ENCODE measurements around the gene INHBE. TPM values are rescaled to one million over a fixed set of nuclear protein-coding genes. Genes with fewer than 3 reads are reported as not detected.

INHBE gene
- total RNA-seq, 2 experiments from 2014 or later: not detected

DNA sequence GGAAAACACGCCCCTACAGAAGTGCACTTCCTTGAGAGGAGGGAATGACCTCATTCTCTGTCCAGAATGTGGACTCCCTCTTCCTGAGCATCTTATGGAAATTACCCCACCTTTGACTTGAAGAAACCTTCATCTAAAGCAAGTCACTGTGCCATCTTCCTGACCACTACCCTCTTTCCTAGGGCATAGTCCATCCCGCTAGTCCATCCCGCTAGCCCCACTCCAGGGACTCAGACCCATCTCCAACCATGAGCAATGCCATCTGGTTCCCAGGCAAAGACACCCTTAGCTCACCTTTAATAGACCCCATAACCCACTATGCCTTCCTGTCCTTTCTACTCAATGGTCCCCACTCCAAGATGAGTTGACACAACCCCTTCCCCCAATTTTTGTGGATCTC is 5.0 kb upstream of the INHBE start:
- H3K27me3 Mint-ChIP-seq: no peaks in the 10 kb centered on the region
- no peaks in the 10 kb centered on the region for H3K9me3 Mint-ChIP-seq
- H3K4me3 Mint-ChIP-seq: no peak overlapping the region
- H3K36me3 ChIP-seq (ENCODE audit: insufficient read depth, low read length): no peaks in the 10 kb centered on the region
- H3K4me3 ChIP-seq (ENCODE audit: low read length): no peak overlapping the region
- no peak overlapping the region for H3K27ac Mint-ChIP-seq
- no peaks in the 10 kb centered on the region for H3K9me3 ChIP-seq (ENCODE audit: control insufficient read depth in 1 of 2, insufficient read depth in 1 of 2, low read length in 2 of 2)
- no peak for TF ChIP-seq CTCF (IDR thresholded peaks at IDR 0.05)
- no peak for DNase-seq
- ChIA-PET CTCF (no interaction called here), POLR2A (no interaction called here)
- H3K4me1 Mint-ChIP-seq (ENCODE audit: low read depth): no peaks in the 10 kb centered on the region
- H3K27ac ChIP-seq (ENCODE audit: low read depth in 1 of 2, low read length in 2 of 2): no peak overlapping the region
- intact Hi-C loops (cut with DNase I, micrococcal nuclease): loop anchor here (5.0 to 10.0 kb wide), 2 partner anchors 138 to 185 kb away; no protein-coding TSS in a partner anchor
- no peak for ATAC-seq (ENCODE audit: poor library complexity)
- H3K27me3 ChIP-seq (ENCODE audit: control insufficient read depth in 1 of 2, insufficient read depth in 2 of 2, low read length in 2 of 2): peaks cover 0 to 4% of the 10 kb centered on the region in 2 experiments
- H3K36me3 Mint-ChIP-seq (ENCODE audit: low read depth): no peaks in the 10 kb centered on the region
- peaks cover 3% of the 10 kb centered on the region for H3K4me1 ChIP-seq (ENCODE audit: insufficient read depth, low read length)

- Histone ChIP-seq H3K27me3 (ENCODE audit: control insufficient read depth in 1 of 2, insufficient read depth in 2 of 2, low read length in 2 of 2) (peaks cover 0 to 4% of the 10 kb centered on the region in 2 experiments), H3K27ac (ENCODE audit: low read depth in 1 of 2, low read length in 2 of 2) (no peak overlapping the region), H3K36me3 (ENCODE audit: insufficient read depth, low read length) (no peaks in the 10 kb centered on the region), H3K4me1 (ENCODE audit: insufficient read depth, low read length) (peaks cover 9% of the 10 kb centered on the region), H3K4me3 (ENCODE audit: low read length) (no peak overlapping the region), H3K9me3 (ENCODE audit: control insufficient read depth in 1 of 2, insufficient read depth in 1 of 2, low read length in 2 of 2) (no peaks in the 10 kb centered on the region)
- Mint-ChIP-seq H3K36me3 (ENCODE audit: low read depth) (no peaks in the 10 kb centered on the region), H3K9me3 (no peaks in the 10 kb centered on the region), H3K4me1 (ENCODE audit: low read depth) (peaks cover 5% of the 10 kb centered on the region), H3K27me3 (no peaks in the 10 kb centered on the region), H3K27ac (no peak overlapping the region), H3K4me3 (no peak overlapping the region)
- intact Hi-C loops (cut with DNase I, micrococcal nuclease): loop anchor here (5.0 to 10.0 kb wide), 2 partner anchors 139 to 187 kb away; no protein-coding TSS in a partner anchor
- POLR2A ChIA-PET: no interaction called here
- ATAC-seq (ENCODE audit: poor library complexity): no peak
- CTCF ChIA-PET: interaction anchor here (1.6 kb wide), 1 partner anchor 25 kb away, joined by 5 read pairs; no protein-coding TSS in a partner anchor
- TF ChIP-seq CTCF (IDR thresholded peaks at IDR 0.05): no peak
- DNase-seq: no peak
Measured at GRCh38 chr12:57451233-57451778, 3.8 kb upstream of the INHBE start.

DNA sequence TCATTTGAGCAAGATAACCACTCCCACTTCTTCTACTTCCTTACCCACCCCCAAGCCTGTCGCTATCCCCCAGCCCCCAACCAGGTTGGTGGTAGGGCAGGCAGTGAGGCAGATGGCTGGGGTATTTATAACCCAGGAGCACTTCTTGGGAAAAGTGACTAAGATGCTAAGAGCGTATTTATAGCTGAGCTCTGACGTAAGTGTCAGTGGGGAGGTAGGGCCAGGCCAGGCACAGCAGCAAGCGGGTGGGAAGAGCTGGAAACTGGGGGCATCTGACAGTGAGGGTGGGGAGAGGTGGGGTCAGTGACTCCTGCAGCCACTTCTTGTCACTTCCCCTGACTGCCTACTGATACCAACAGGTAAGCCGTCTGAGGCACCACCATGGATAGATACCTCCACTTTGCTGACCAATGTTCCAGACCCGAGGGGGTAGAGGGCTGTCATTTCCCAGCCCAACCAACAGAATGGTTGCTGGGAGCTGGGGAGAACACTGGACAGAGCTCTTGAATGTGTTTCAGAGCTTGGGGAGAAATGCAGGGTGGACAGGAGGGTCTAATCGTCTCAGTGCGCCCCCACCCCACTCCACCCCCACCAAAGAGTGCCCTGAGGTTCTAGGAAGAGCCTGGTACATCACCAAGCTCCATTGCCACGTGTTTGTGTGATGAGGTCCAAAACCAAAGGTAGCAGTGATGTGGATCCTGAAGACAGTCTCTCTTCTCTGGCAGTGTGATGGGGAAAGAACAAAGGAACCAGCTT is 2.7 kb upstream of the INHBE start:
- no peak overlapping the region for H3K4me3 Mint-ChIP-seq
- intact Hi-C loops (cut with DNase I, micrococcal nuclease): loop anchor here (5.0 to 10.0 kb wide), 2 partner anchors 140 to 188 kb away; no protein-coding TSS in a partner anchor

More for the DNA sequence above, 2.7 kb upstream of the INHBE start:
- Histone ChIP-seq H3K27ac (ENCODE audit: low read depth in 1 of 2, low read length in 2 of 2) (no peak overlapping the region), H3K27me3 (ENCODE audit: control insufficient read depth in 1 of 2, insufficient read depth in 2 of 2, low read length in 2 of 2) (peaks cover 0 to 4% of the 10 kb centered on the region in 2 experiments), H3K4me3 (ENCODE audit: low read length) (no peak overlapping the region), H3K9me3 (ENCODE audit: control insufficient read depth in 1 of 2, insufficient read depth in 1 of 2, low read length in 2 of 2) (no peaks in the 10 kb centered on the region), H3K36me3 (ENCODE audit: insufficient read depth, low read length) (no peaks in the 10 kb centered on the region), H3K4me1 (ENCODE audit: insufficient read depth, low read length) (peaks cover 10% of the 10 kb centered on the region)
- H3K27me3 Mint-ChIP-seq: no peaks in the 10 kb centered on the region
- H3K9me3 Mint-ChIP-seq: no peaks in the 10 kb centered on the region
- no peak for DNase-seq
- H3K27ac Mint-ChIP-seq: no peak overlapping the region
- ChIA-PET POLR2A (interaction anchor here (0.9 to 1.7 kb wide), 2 partner anchors 10 to 22 kb away, joined by 3 to 7 read pairs; no protein-coding TSS in a partner anchor), CTCF (interaction anchor here (0.5 to 1.6 kb wide), 9 partner anchors 8 to 258 kb away, joined by 3 to 5 read pairs (median 4); no protein-coding TSS in a partner anchor)
- no peak for TF ChIP-seq CTCF (IDR thresholded peaks at IDR 0.05)
- no peaks in the 10 kb centered on the region for H3K36me3 Mint-ChIP-seq (ENCODE audit: low read depth)
- no peak for ATAC-seq (ENCODE audit: poor library complexity)
- peaks cover 5% of the 10 kb centered on the region for H3K4me1 Mint-ChIP-seq (ENCODE audit: low read depth)

Data from CD4-positive, alpha-beta T cell (primary cell).